Lung microvascular endothelial cell (primary cell): ENCODE results near the gene CLIC4. TPM values are rescaled to one million over a fixed set of nuclear protein-coding genes. Genes with fewer than 3 reads are reported as not detected.
"Not testable (repeated sequence)": the region's sequence is repeated elsewhere in the genome, so short reads cannot be mapped to it uniquely, and the experiment has no call there.

ENCODE experiments used
- DNase-seq, 2 donors: peaks; one replicate each; pipeline versions ENCODE4 v3.0.0 to v3.0.0-alpha.2; 2010; ENCODE audit warnings: low read depth in 2 of 2
- total RNA-seq: library from RNA; depleted of rRNA; stranded (reverse); fragments of >200 nt; gene quantifications from 2 replicates; pipeline ENCODE4 v1.2.1, GENCODE V29; 2014

Gene CLIC4
- total RNA-seq, 1 donor from 2014 or later: 122 TPM

GRCh38 chr1:24875257-24875656 is 130.0 kb downstream of the CLIC4 start:
- DNase-seq: no peak

GRCh38 chr1:24875991-24876506 is 130.8 kb downstream of the CLIC4 start:
- no peak for DNase-seq

- DNase-seq: no peak
These were observed 132.8 kb downstream of the CLIC4 start for GRCh38 chr1:24878045-24878444.

- no peak for DNase-seq
These were observed 133.8 kb downstream of the CLIC4 start for GRCh38 chr1:24878775-24879742.

- no peak for DNase-seq
These were observed 135.8 kb downstream of the CLIC4 start for GRCh38 chr1:24881034-24881433.

GRCh38 chr1:24884751-24885150 is 139.5 kb downstream of the CLIC4 start:
- DNase-seq: no peak

GRCh38 chr1:24886241-24886640 is 141.0 kb downstream of the CLIC4 start:
- DNase-seq: no peak

- no peak for DNase-seq
These were observed 143.1 kb downstream of the CLIC4 start for GRCh38 chr1:24888061-24888970.

- no peak for DNase-seq
These were observed 143.9 kb downstream of the CLIC4 start for GRCh38 chr1:24888971-24889676.

GRCh38 chr1:24890887-24891286 is 145.6 kb downstream of the CLIC4 start:
- DNase-seq: no peak

- not testable (repeated sequence) for DNase-seq
These were observed 146.1 kb downstream of the CLIC4 start for GRCh38 chr1:24891367-24891766.

- no peak for DNase-seq
These were observed 147.2 kb downstream of the CLIC4 start for GRCh38 chr1:24892188-24893153.

- DNase-seq: no peak
These were observed 148.2 kb downstream of the CLIC4 start for GRCh38 chr1:24893431-24893830.

Other genes with a start within 250 kb of the CLIC4 start
- 1.4 and 1.7 TPM in 2 replicates for gene RCAN3, start 242.6 kb upstream of the CLIC4 start, total RNA-seq
- not detected in 2 replicates for gene NCMAP, start 189.4 kb upstream of the CLIC4 start, total RNA-seq
- gene SRRM1, start 102.1 kb upstream of the CLIC4 start, total RNA-seq: 13.7 and 18.1 TPM in 2 replicates
- gene RUNX3, start 184.8 kb downstream of the CLIC4 start, total RNA-seq: not detected in 2 replicates